DOHH2 (cell line): ENCODE measurements around the gene JUND.

ENCODE experiments used
- H3F3A ChIP-seq: fragments of 200-600 bp; sonication (generic), shearing (Covaris generic); 2 replicates; pipeline ENCODE4 v1.6.0; 2016; ENCODE audit warnings: antibody characterized with exemption, mild to moderate bottlenecking; ENCODE audit not compliant: control insufficient read depth, insufficient read depth
- H3K27ac ChIP-seq: fragments of 200-600 bp; sonication (generic); 2 replicates; pipeline ENCODE4 v1.5.1; 2014; ENCODE audit warnings: low read depth, mild to moderate bottlenecking, low read length, moderate library complexity
- H3K27me3 ChIP-seq: fragments of 200-600 bp; sonication (generic); 2 replicates; pipeline ENCODE4 v1.6.1; 2014; ENCODE audit warnings: mild to moderate bottlenecking, low read length, mixed read lengths; ENCODE audit not compliant: control insufficient read depth
- H3K36me3 ChIP-seq: fragments of 200-600 bp; sonication (generic); 2 replicates; pipeline ENCODE4 v1.6.1; 2014; ENCODE audit warnings: mild to moderate bottlenecking, low read length, moderate library complexity, mixed read lengths; ENCODE audit not compliant: control insufficient read depth
- H3K4me1 ChIP-seq: fragments of 200-600 bp; sonication (generic); 2 replicates; pipeline ENCODE4 v1.6.1; 2014; ENCODE audit warnings: mild to moderate bottlenecking, low read length, mixed read lengths; ENCODE audit not compliant: control insufficient read depth
- H3K4me2 ChIP-seq: fragments of 200-600 bp; sonication (generic); 2 replicates; pipeline ENCODE4 v1.6.0; 2014; ENCODE audit warnings: mild to moderate bottlenecking, low read length, moderate library complexity
- H3K4me3 ChIP-seq: fragments of 200-600 bp; sonication (generic); 2 replicates; pipeline ENCODE4 v1.5.1; 2014; ENCODE audit warnings: mild to moderate bottlenecking, low read length, mixed read lengths
- H3K79me2 ChIP-seq: fragments of 200-600 bp; sonication (generic); 2 replicates; pipeline ENCODE4 v1.6.1; 2014; ENCODE audit warnings: mild to moderate bottlenecking, low read length, mixed read lengths; ENCODE audit not compliant: control insufficient read depth
- H3K9me2 ChIP-seq: fragments of 200-600 bp; sonication (generic); replicated peaks from 2 replicates; pipeline ENCODE4 v1.6.1; 2014; ENCODE audit warnings: mild to moderate bottlenecking, low read length, mixed read lengths; ENCODE audit not compliant: control insufficient read depth
- H3K9me3 ChIP-seq: fragments of 200-600 bp; sonication (generic); 2 replicates; pipeline ENCODE4 v1.6.1; 2014; ENCODE audit warnings: antibody characterized with exemption, low read length, mixed read lengths; ENCODE audit not compliant: control insufficient read depth, insufficient read depth
- H4K20me1 ChIP-seq: fragments of 200-600 bp; sonication (generic); 2 replicates; pipeline ENCODE4 v1.6.0; 2014; ENCODE audit warnings: low read depth, mild to moderate bottlenecking, antibody characterized with exemption, low read length, moderate library complexity; ENCODE audit not compliant: control insufficient read depth, insufficient read depth
- CTCF ChIP-seq: fragments of 200-600 bp; sonication (generic); IDR thresholded peaks from one replicate; pipeline ENCODE4 v1.5.1; 2014; ENCODE audit warnings: antibody characterized with exemption, mild to moderate bottlenecking, low read depth, low read length; ENCODE audit not compliant: poor library complexity, severe bottlenecking
- EZH2phosphoT487 ChIP-seq: fragments of 200-600 bp; sonication (generic); IDR thresholded peaks from 2 replicates; pipeline ENCODE4 v1.6.1; 2017; ENCODE audit warnings: borderline replicate concordance, mild to moderate bottlenecking, antibody characterized with exemption, low read length, moderate library complexity, mixed read lengths

The JUND gene

GRCh38 chr19:18292462-18292809 is 11.0 kb upstream of the JUND start:
- Histone ChIP-seq H3K9me2 (no peaks in the 10 kb centered on the region), H3K36me3 (no peaks in the 10 kb centered on the region), H3K4me1 (peaks cover 56% of the 10 kb centered on the region), H3K27ac (peak overlapping the region; percentile 75), H3K9me3 (no peaks in the 10 kb centered on the region), H3K4me2 (peak overlapping the region; percentile 98), H3K27me3 (no peaks in the 10 kb centered on the region), H3F3A (peaks cover 24% of the 10 kb centered on the region), H4K20me1 (no peaks in the 10 kb centered on the region), H3K79me2 (no peaks in the 10 kb centered on the region), H3K4me3 (peak overlapping the region; percentile 83)
- TF ChIP-seq CTCF (no peak), EZH2phosphoT487 (no peak)

- Histone ChIP-seq H3K9me3 (no peaks in the 10 kb centered on the region), H3K27ac (peak overlapping the region; percentile 75), H3K27me3 (no peaks in the 10 kb centered on the region), H4K20me1 (no peaks in the 10 kb centered on the region), H3K36me3 (no peaks in the 10 kb centered on the region), H3K4me1 (peaks cover 56% of the 10 kb centered on the region), H3K4me3 (peak overlapping the region; percentile 83), H3K79me2 (no peaks in the 10 kb centered on the region), H3K9me2 (no peaks in the 10 kb centered on the region), H3F3A (peaks cover 24% of the 10 kb centered on the region), H3K4me2 (peak overlapping the region; percentile 98)
- TF ChIP-seq CTCF, result no peak
- no peak for TF ChIP-seq EZH2phosphoT487
Observed at GRCh38 chr19:18291590-18292461, 10.4 kb upstream of the JUND start.

GRCh38 chr19:18291019-18291524 is 9.7 kb upstream of the JUND start:
- H3K79me2 ChIP-seq, result no peaks in the 10 kb centered on the region
- no peaks in the 10 kb centered on the region for H3K9me2 ChIP-seq
- no peaks in the 10 kb centered on the region for H3K27me3 ChIP-seq
- peak overlapping the region; percentile 83 for H3K4me3 ChIP-seq
- peaks cover 56% of the 10 kb centered on the region for H3K4me1 ChIP-seq
- peaks cover 24% of the 10 kb centered on the region for H3F3A ChIP-seq
- no peaks in the 10 kb centered on the region for H4K20me1 ChIP-seq
- peak overlapping the region; percentile 98 for H3K4me2 ChIP-seq
- H3K36me3 ChIP-seq, result no peaks in the 10 kb centered on the region
- TF ChIP-seq CTCF, result peak; percentile 18
- no peak for TF ChIP-seq EZH2phosphoT487
- H3K9me3 ChIP-seq, result no peaks in the 10 kb centered on the region
- peak overlapping the region; percentile 75 for H3K27ac ChIP-seq
